Measurements from ENCODE around the gene NCK2. TPM values are rescaled to one million over a fixed set of nuclear protein-coding genes. Genes with fewer than 3 reads are reported as not detected.

Gene NCK2
- total and polyA plus RNA-seq, 10 of the 15 experiments (the other 5 are each of a cell fraction or from before 2014, with no cell fraction given), result 1.2 to 30.9 (median 14.1) TPM

- Histone ChIP-seq H3K27me3 (replicated peaks in 1 of 2; ENCODE audit: control insufficient read depth in 2 of 2, insufficient read depth in 2 of 2, low read length in 1 of 2) (no peaks in the 10 kb centered on the region), H3K27ac (ENCODE audit: control insufficient read depth, insufficient read depth) (no peak overlapping the region), H3K79me2 (ENCODE audit: control insufficient read depth, insufficient read depth, low read length) (peaks cover 52% of the 10 kb centered on the region), H3K36me3 (ENCODE audit: control insufficient read depth in 2 of 2, insufficient read depth in 2 of 2, low read length in 1 of 2) (no peaks in the 10 kb centered on the region), H3K4me1 (ENCODE audit: control insufficient read depth, insufficient read depth, low read length) (peaks cover 26% of the 10 kb centered on the region), H3K4me3 (no peak overlapping the region), H2AFZ (ENCODE audit: control insufficient read depth, low read depth, low read length) (no peak overlapping the region), H4K20me1 (ENCODE audit: control insufficient read depth, insufficient read depth) (peaks cover 3% of the 10 kb centered on the region; the same call in 1 of the 2 replicates), H3K9me3 (replicated peaks; ENCODE audit: control insufficient read depth, insufficient read depth, low read length) (no peaks in the 10 kb centered on the region), H3K4me2 (ENCODE audit: control insufficient read depth, insufficient read depth) (no peak overlapping the region), H3K9ac (ENCODE audit: control insufficient read depth, insufficient read depth, low read length) (no peak overlapping the region)
- FAIRE-seq (no peak), DNase-seq (ENCODE audit: low read depth, low spot score) (no peak), ATAC-seq (no peak)
- RAD21 ChIA-PET (ENCODE audit: unreplicated experiment), result interaction anchor here (0.7 to 1.9 kb wide), 3 partner anchors 29 to 35 kb away, joined by 3 to 7 read pairs (median 3); no protein-coding TSS in a partner anchor
- 85% methylated on average over 9 of the region's 9 CpGs for WGBS (ENCODE audit: insufficient coverage, insufficient replicate concordance, low lambda C conversion rate, missing lambda C conversion rate)
- SMC1A ChIA-PET (ENCODE audit: uncharacterized antibody, unreplicated experiment), result interaction anchor here (0.6 to 2.5 kb wide), 6 partner anchors 10 to 230 kb away, joined by 3 to 10 read pairs (median 4); no protein-coding TSS in a partner anchor
- no TSS peak for BruUV-seq (replicated peaks)
- POLR2A ChIA-PET, result no interaction called here
- intact Hi-C loops (cut with micrococcal nuclease; ENCODE audit: unreplicated experiment) (no loop called here), in situ Hi-C loops (cut with MboI) (no loop called here)
- CTCF ChIA-PET, result interaction anchor here (1.2 to 2.1 kb wide), 3 partner anchors 10 to 97 kb away, joined by 4 to 6 read pairs (median 5); no protein-coding TSS in a partner anchor
- TF ChIP-seq JUNB (IDR thresholded peaks at IDR 0.05) (no peak), ZNF687 (IDR thresholded peaks at IDR 0.05) (no peak), ZBTB40 (IDR thresholded peaks at IDR 0.05; ENCODE audit: borderline replicate concordance) (no peak), KDM1A (IDR thresholded peaks at IDR 0.05; ENCODE audit: borderline replicate concordance) (no peak), ZBTB11 (CRISPR knock-in tag; IDR thresholded peaks at IDR 0.05) (no peak), POLR2AphosphoS2 (IDR thresholded peaks at IDR 0.05; ENCODE audit: low read depth, low read length) (no peak), SRF (IDR thresholded peaks at IDR 0.05; ENCODE audit: low read depth in 2 of 2, low read length in 2 of 2) (no peak), NR2C1 (IDR thresholded peaks at IDR 0.05) (no peak), SIN3A (IDR thresholded peaks at IDR 0.05; ENCODE audit: low read depth, low read length) (no peak), IRF3 (IDR thresholded peaks at IDR 0.05) (no peak), BMI1 (IDR thresholded peaks at IDR 0.05; ENCODE audit: borderline replicate concordance) (no peak)
Observed at GRCh38 chr2:105777506-105778055, 32.9 kb downstream of the NCK2 start.

Data from GM12878 (cell line).